ENCODE data around the gene SRCAP.
A peak's percentile ranks its signal among the peaks of the same experiment; 100 is the strongest.

The SRCAP gene

DNA sequence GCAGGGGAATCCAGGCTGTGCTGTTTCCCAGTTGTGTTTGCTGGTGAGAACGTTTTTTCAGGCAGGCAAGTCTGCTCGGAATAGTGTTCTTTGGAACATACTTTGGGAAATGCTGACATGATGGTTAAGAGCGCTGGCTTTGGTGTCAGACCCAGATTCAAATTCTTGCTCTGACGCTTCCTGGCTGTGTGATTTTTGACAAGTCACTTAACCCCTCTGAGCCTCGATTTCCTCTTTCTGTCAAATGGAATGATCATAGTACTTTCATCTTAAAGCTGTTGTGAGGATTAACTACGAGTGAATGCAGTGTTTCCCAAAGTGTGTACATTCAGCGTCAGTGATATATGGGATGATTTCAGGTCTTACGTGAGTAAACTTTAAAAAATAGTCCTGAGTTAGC is 35.9 kb upstream of the SRCAP start:
- Histone ChIP-seq H3K9ac (ENCODE audit: low read length) (no peak overlapping the region; the same call in 1 of the 2 replicates), H3F3A (ENCODE audit: insufficient read depth, low read length) (no peaks in the 10 kb centered on the region), H4K20me1 (ENCODE audit: insufficient read depth, low read length) (no peaks in the 10 kb centered on the region), H3K9me2 (ENCODE audit: low read depth, low read length) (no peaks in the 10 kb centered on the region), H3K4me2 (ENCODE audit: low read length) (no peak overlapping the region), H3K27me3 (ENCODE audit: insufficient read depth, low read length) (no peaks in the 10 kb centered on the region), H2AFZ (ENCODE audit: low read length) (no peak overlapping the region), H3K4me3 (ENCODE audit: low read depth, low read length, poor library complexity, severe bottlenecking) (no peak overlapping the region), H3K79me2 (ENCODE audit: insufficient read depth, low read length) (0 out of 2 replicates have a peak, but pooled peaks cover 3% of the 10 kb centered on the region), H3K36me3 (ENCODE audit: insufficient read depth, low read length) (peaks cover 65% of the 10 kb centered on the region), H3K9me3 (ENCODE audit: low read length) (no peaks in the 10 kb centered on the region), H3K27ac (ENCODE audit: low read depth, low read length, poor library complexity, severe bottlenecking) (peak overlapping the region; percentile 24), H3K4me1 (ENCODE audit: insufficient read depth, low read length, severe bottlenecking) (peaks cover 32% of the 10 kb centered on the region)
- TF ChIP-seq, protein P1, sequence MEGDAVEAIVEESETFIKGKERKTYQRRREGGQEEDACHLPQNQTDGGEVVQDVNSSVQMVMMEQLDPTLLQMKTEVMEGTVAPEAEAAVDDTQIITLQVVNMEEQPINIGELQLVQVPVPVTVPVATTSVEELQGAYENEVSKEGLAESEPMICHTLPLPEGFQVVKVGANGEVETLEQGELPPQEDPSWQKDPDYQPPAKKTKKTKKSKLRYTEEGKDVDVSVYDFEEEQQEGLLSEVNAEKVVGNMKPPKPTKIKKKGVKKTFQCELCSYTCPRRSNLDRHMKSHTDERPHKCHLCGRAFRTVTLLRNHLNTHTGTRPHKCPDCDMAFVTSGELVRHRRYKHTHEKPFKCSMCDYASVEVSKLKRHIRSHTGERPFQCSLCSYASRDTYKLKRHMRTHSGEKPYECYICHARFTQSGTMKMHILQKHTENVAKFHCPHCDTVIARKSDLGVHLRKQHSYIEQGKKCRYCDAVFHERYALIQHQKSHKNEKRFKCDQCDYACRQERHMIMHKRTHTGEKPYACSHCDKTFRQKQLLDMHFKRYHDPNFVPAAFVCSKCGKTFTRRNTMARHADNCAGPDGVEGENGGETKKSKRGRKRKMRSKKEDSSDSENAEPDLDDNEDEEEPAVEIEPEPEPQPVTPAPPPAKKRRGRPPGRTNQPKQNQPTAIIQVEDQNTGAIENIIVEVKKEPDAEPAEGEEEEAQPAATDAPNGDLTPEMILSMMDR (IDR thresholded peaks at IDR 0.05; ENCODE audit: low read length), result no peak
- TF ChIP-seq EZH2 (IDR thresholded peaks at IDR 0.05; ENCODE audit: borderline replicate concordance, low read length), result no peak

DNA sequence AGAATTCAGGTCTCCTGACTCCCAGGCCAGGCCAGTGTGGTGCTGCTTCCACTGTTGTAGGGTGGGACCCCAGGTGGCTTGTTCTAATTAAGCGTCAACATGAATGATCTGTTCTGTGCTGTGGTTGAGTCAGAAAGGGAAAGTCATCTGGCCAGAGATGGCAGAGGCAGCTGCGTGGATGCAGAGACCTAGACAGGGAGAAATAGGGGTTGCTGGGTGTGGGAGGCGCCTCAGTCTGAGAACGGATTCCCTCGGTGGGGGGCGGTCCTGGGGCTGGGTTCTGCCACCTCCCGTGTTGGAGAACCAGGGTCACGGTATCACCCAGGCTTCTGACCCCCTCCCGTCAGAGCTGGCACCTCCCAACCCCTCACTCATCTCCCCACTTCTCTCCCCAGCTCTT is 35.2 kb upstream of the SRCAP start:
- Histone ChIP-seq H3K4me2 (ENCODE audit: low read length) (no peak overlapping the region), H3K4me1 (ENCODE audit: insufficient read depth, low read length, severe bottlenecking) (peaks cover 32% of the 10 kb centered on the region), H3K9me2 (ENCODE audit: low read depth, low read length) (no peaks in the 10 kb centered on the region), H3K9me3 (ENCODE audit: low read length) (no peaks in the 10 kb centered on the region), H3K36me3 (ENCODE audit: insufficient read depth, low read length) (peaks cover 71% of the 10 kb centered on the region), H3K79me2 (ENCODE audit: insufficient read depth, low read length) (0 out of 2 replicates have a peak, but pooled peaks cover 3% of the 10 kb centered on the region), H4K20me1 (ENCODE audit: insufficient read depth, low read length) (no peaks in the 10 kb centered on the region), H3K4me3 (ENCODE audit: low read depth, low read length, poor library complexity, severe bottlenecking) (no peak overlapping the region), H3K27me3 (ENCODE audit: insufficient read depth, low read length) (no peaks in the 10 kb centered on the region), H2AFZ (ENCODE audit: low read length) (no peak overlapping the region), H3K27ac (ENCODE audit: low read depth, low read length, poor library complexity, severe bottlenecking) (no peak overlapping the region), H3K9ac (ENCODE audit: low read length) (no peak overlapping the region), H3F3A (ENCODE audit: insufficient read depth, low read length) (no peaks in the 10 kb centered on the region)
- TF ChIP-seq EZH2 (IDR thresholded peaks at IDR 0.05; ENCODE audit: borderline replicate concordance, low read length), result no peak
- TF ChIP-seq, protein P1 (IDR thresholded peaks at IDR 0.05; ENCODE audit: low read length), result no peak

DNA sequence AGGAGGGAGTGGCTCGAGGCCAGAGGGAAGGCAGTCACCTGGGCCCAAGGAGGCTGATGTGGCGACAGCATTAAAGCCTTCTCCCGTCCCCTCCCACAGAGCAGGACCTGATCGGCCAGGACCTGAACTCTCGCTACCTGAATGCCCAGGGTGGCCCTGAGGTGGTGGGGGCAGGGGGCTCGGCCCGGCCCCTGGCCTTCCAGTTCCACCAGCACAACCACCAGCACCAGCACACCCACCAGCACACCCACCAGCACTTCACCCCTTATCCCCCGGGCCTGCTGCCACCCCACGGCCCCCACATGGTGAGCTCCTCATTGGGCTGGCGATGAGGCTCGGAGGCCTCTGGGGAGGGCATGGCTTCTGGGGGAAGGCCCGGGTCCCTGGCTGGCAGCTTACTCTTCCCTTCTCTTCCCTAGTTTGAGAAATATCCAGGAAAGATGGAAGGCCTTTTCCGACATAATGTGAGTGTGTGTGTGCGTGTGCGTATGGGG is 34.3 kb upstream of the SRCAP start:
- Histone ChIP-seq H3F3A (ENCODE audit: insufficient read depth, low read length) (no peaks in the 10 kb centered on the region), H3K27ac (ENCODE audit: low read depth, low read length, poor library complexity, severe bottlenecking) (no peak overlapping the region), H3K4me1 (ENCODE audit: insufficient read depth, low read length, severe bottlenecking) (peaks cover 32% of the 10 kb centered on the region), H2AFZ (ENCODE audit: low read length) (no peak overlapping the region), H3K36me3 (ENCODE audit: insufficient read depth, low read length) (peaks cover 78% of the 10 kb centered on the region), H4K20me1 (ENCODE audit: insufficient read depth, low read length) (no peaks in the 10 kb centered on the region), H3K9me2 (ENCODE audit: low read depth, low read length) (no peaks in the 10 kb centered on the region), H3K9me3 (ENCODE audit: low read length) (no peaks in the 10 kb centered on the region), H3K79me2 (ENCODE audit: insufficient read depth, low read length) (0 out of 2 replicates have a peak, but pooled peaks cover 3% of the 10 kb centered on the region), H3K9ac (ENCODE audit: low read length) (no peak overlapping the region), H3K27me3 (ENCODE audit: insufficient read depth, low read length) (no peaks in the 10 kb centered on the region), H3K4me3 (ENCODE audit: low read depth, low read length, poor library complexity, severe bottlenecking) (no peak overlapping the region), H3K4me2 (ENCODE audit: low read length) (no peak overlapping the region)
- TF ChIP-seq EZH2 (IDR thresholded peaks at IDR 0.05; ENCODE audit: borderline replicate concordance, low read length), result no peak
- TF ChIP-seq, protein P1 (IDR thresholded peaks at IDR 0.05; ENCODE audit: low read length), result no peak

Measured in OCI-LY1 (cell line).